HL-60/S4 (cell line): ENCODE data around the gene ZC3H18.

Experiments
- in situ Hi-C: fragments of 300-500 bp; cut with MboI; formaldehyde crosslinking; loops from 2 replicates; pipeline ENCODE4 v1.14.3; 2022; ENCODE audit warnings: low sequenced_read_pairs

The ZC3H18 gene

GRCh38 chr16:88576307-88576706 is 6.1 kb downstream of the ZC3H18 start:
- in situ Hi-C loops, result no loop called here

- in situ Hi-C loops, result no loop called here
These were observed 7.0 kb downstream of the ZC3H18 start for GRCh38 chr16:88577166-88577565.

GRCh38 chr16:88578446-88579313 is 8.5 kb downstream of the ZC3H18 start:
- in situ Hi-C loops, result no loop called here

- in situ Hi-C loops, result no loop called here
These were observed 10.2 kb downstream of the ZC3H18 start for GRCh38 chr16:88580371-88580770.

GRCh38 chr16:88581033-88581432 is 10.8 kb downstream of the ZC3H18 start:
- in situ Hi-C loops, result no loop called here

- in situ Hi-C loops, result no loop called here
These were observed 12.8 kb downstream of the ZC3H18 start for GRCh38 chr16:88582912-88583575.

GRCh38 chr16:88584676-88585075 is 14.5 kb downstream of the ZC3H18 start:
- in situ Hi-C loops, result no loop called here

GRCh38 chr16:88585269-88585668 is 15.1 kb downstream of the ZC3H18 start:
- in situ Hi-C loops, result no loop called here

- in situ Hi-C loops, result no loop called here
These were observed 15.9 kb downstream of the ZC3H18 start for GRCh38 chr16:88585927-88586581.

GRCh38 chr16:88588148-88588547 is 17.9 kb downstream of the ZC3H18 start:
- in situ Hi-C loops, result no loop called here

- in situ Hi-C loops, result no loop called here
These were observed 18.6 kb downstream of the ZC3H18 start for GRCh38 chr16:88588754-88589153.

- in situ Hi-C loops, result no loop called here
These were observed 19.2 kb downstream of the ZC3H18 start for GRCh38 chr16:88589441-88589840.

GRCh38 chr16:88591577-88592021 is 21.4 kb downstream of the ZC3H18 start:
- in situ Hi-C loops, result no loop called here

- in situ Hi-C loops, result no loop called here
These were observed 22.9 kb downstream of the ZC3H18 start for GRCh38 chr16:88593061-88593460.

- in situ Hi-C loops, result no loop called here
These were observed 23.3 kb downstream of the ZC3H18 start for GRCh38 chr16:88593489-88593888.

- in situ Hi-C loops, result no loop called here
These were observed 23.7 kb downstream of the ZC3H18 start for GRCh38 chr16:88593910-88594309.

GRCh38 chr16:88595101-88595500 is 24.9 kb downstream of the ZC3H18 start:
- in situ Hi-C loops, result no loop called here

- in situ Hi-C loops, result no loop called here
These were observed 25.7 kb downstream of the ZC3H18 start for GRCh38 chr16:88595921-88596320.

- in situ Hi-C loops, result no loop called here
These were observed 26.3 kb downstream of the ZC3H18 start for GRCh38 chr16:88596483-88596882.

- in situ Hi-C loops, result no loop called here
These were observed 27.8 kb downstream of the ZC3H18 start for GRCh38 chr16:88597856-88598491.

GRCh38 chr16:88599092-88599733 is 29.0 kb downstream of the ZC3H18 start:
- in situ Hi-C loops, result no loop called here
